Osteoblast (primary cell): ENCODE data around the gene CWC22. TPM values are rescaled to one million over a fixed set of nuclear protein-coding genes. Genes with fewer than 3 reads are reported as not detected.
A peak's percentile ranks its signal among the peaks of the same experiment; 100 is the strongest.

Experiments
- DNase-seq: peaks from one replicate; pipeline ENCODE4 v3.0.0; 2011; ENCODE audit warnings: low spot score, mixed read lengths; ENCODE audit not compliant: insufficient read length; ENCODE audit errors: missing footprints
- H2AFZ ChIP-seq: 2 replicates; pipeline ENCODE4 v1.6.0; 2011; ENCODE audit warnings: mild to moderate bottlenecking, low read length
- H3K27ac ChIP-seq: 2 replicates; pipeline ENCODE4 v1.5.1; 2011; ENCODE audit warnings: mild to moderate bottlenecking, low read depth, low read length, moderate library complexity
- H3K27me3 ChIP-seq: 2 replicates; pipeline ENCODE4 v1.6.0; 2012; ENCODE audit warnings: mild to moderate bottlenecking, control low read depth, inconsistent platforms, low read length, moderate library complexity; ENCODE audit not compliant: insufficient read depth
- H3K36me3 ChIP-seq: 2 replicates; pipeline ENCODE4 v1.5.1; 2011; ENCODE audit warnings: mild to moderate bottlenecking, low read length, control low read depth, moderate library complexity; ENCODE audit not compliant: insufficient read depth
- H3K4me1 ChIP-seq: 2 replicates; pipeline ENCODE4 v1.5.1; 2011; ENCODE audit warnings: mild to moderate bottlenecking, low read length, control low read depth, moderate library complexity; ENCODE audit not compliant: insufficient read depth
- H3K4me2 ChIP-seq: 2 replicates; pipeline ENCODE4 v1.6.0; 2011; ENCODE audit warnings: mild to moderate bottlenecking, low read length; ENCODE audit not compliant: insufficient read depth
- H3K4me3 ChIP-seq: fragments of 200-600 bp; sonication (generic); 3 replicates; pipeline ENCODE4 v1.5.1; 2012; ENCODE audit warnings: mild to moderate bottlenecking, low read length, inconsistent platforms; ENCODE audit not compliant: insufficient read depth
- H3K79me2 ChIP-seq: 2 replicates; pipeline ENCODE4 v1.6.0; 2012; ENCODE audit warnings: mild to moderate bottlenecking, low read length, control low read depth, inconsistent platforms; ENCODE audit not compliant: insufficient read depth
- H3K9me3 ChIP-seq: 2 replicates; pipeline ENCODE4 v1.5.1; 2011; ENCODE audit warnings: low read depth, low read length, control low read depth
- H4K20me1 ChIP-seq: 2 replicates; pipeline ENCODE4 v1.6.0; 2012; ENCODE audit warnings: mild to moderate bottlenecking, low read length, control low read depth; ENCODE audit not compliant: insufficient read depth
- CTCF ChIP-seq: IDR thresholded peaks from 2 replicates; pipeline ENCODE4 v1.5.1; 2011; ENCODE audit warnings: mild to moderate bottlenecking, low read depth, low read length, moderate library complexity; ENCODE audit errors: extremely low read depth
- total RNA-seq: library from RNA; depleted of rRNA; stranded (reverse); fragments of >200 nt; gene quantifications from 2 replicates; pipeline ENCODE4 v1.2.3, GENCODE V29; 2012

The CWC22 gene
- total RNA-seq, 1 donor = 15.2 TPM

GRCh38 chr2:180017784-180018183, 10.7 kb upstream of the CWC22 start:
- H3K79me2 ChIP-seq = no peaks in the 10 kb centered on the region
- DNase-seq = no peak
- peaks cover 29% of the 10 kb centered on the region for H3K4me1 ChIP-seq
- no peaks in the 10 kb centered on the region for H3K36me3 ChIP-seq
- H3K4me2 ChIP-seq = peak overlapping the region; percentile 69
- H3K27ac ChIP-seq = no peak overlapping the region
- H2AFZ ChIP-seq = no peak overlapping the region
- no peaks in the 10 kb centered on the region for H4K20me1 ChIP-seq
- H3K9me3 ChIP-seq = no peaks in the 10 kb centered on the region
- no peaks in the 10 kb centered on the region for H3K27me3 ChIP-seq
- H3K4me3 ChIP-seq = no peak overlapping the region
- no peak for TF ChIP-seq CTCF

GRCh38 chr2:180016937-180017336, 9.8 kb upstream of the CWC22 start:
- Histone ChIP-seq H4K20me1 (no peaks in the 10 kb centered on the region), H3K79me2 (no peaks in the 10 kb centered on the region), H3K9me3 (no peaks in the 10 kb centered on the region), H3K4me2 (peak overlapping the region; percentile 69), H3K27ac (peak overlapping the region; percentile 15), H3K4me3 (no peak overlapping the region), H3K36me3 (no peaks in the 10 kb centered on the region), H3K4me1 (peaks cover 31% of the 10 kb centered on the region), H3K27me3 (no peaks in the 10 kb centered on the region), H2AFZ (no peak overlapping the region)
- DNase-seq = no peak
- TF ChIP-seq CTCF = no peak

GRCh38 chr2:180015951-180016709, 9.0 kb upstream of the CWC22 start:
- H3K36me3 ChIP-seq = no peaks in the 10 kb centered on the region
- H2AFZ ChIP-seq = peak overlapping the region; percentile 71
- no peaks in the 10 kb centered on the region for H3K9me3 ChIP-seq
- H3K4me3 ChIP-seq = peak overlapping the region; percentile 7
- no peaks in the 10 kb centered on the region for H3K79me2 ChIP-seq
- H4K20me1 ChIP-seq = no peaks in the 10 kb centered on the region
- TF ChIP-seq CTCF = no peak
- H3K27me3 ChIP-seq = no peaks in the 10 kb centered on the region
- DNase-seq = peak; percentile 70
- peak overlapping the region; percentile 35 for H3K27ac ChIP-seq
- H3K4me1 ChIP-seq = peaks cover 31% of the 10 kb centered on the region
- H3K4me2 ChIP-seq = peak overlapping the region; percentile 69

- peak overlapping the region; percentile 73 for H3K4me2 ChIP-seq
- no peak overlapping the region for H2AFZ ChIP-seq
- H3K79me2 ChIP-seq = no peaks in the 10 kb centered on the region
- H3K36me3 ChIP-seq = no peaks in the 10 kb centered on the region
- H3K9me3 ChIP-seq = no peaks in the 10 kb centered on the region
- H3K4me3 ChIP-seq = peak overlapping the region; percentile 14
- TF ChIP-seq CTCF = no peak
- no peaks in the 10 kb centered on the region for H3K27me3 ChIP-seq
- DNase-seq = peak; percentile 54
- H3K4me1 ChIP-seq = peaks cover 24% of the 10 kb centered on the region
- no peaks in the 10 kb centered on the region for H4K20me1 ChIP-seq
- H3K27ac ChIP-seq = no peak overlapping the region
Measured at GRCh38 chr2:180012523-180012922, 5.4 kb upstream of the CWC22 start.
